Endodermal cell (in vitro differentiated cells): Measurements from ENCODE around the gene TFF2. TPM values are rescaled to one million over a fixed set of nuclear protein-coding genes. Genes with fewer than 3 reads are reported as not detected.

Experiments
- DNase-seq: peaks from one replicate; pipeline ENCODE4 v3.0.0-alpha.2; 2017
- H3K27ac ChIP-seq: 2 replicates; pipeline ENCODE4 v1.5.1; 2013; ENCODE audit warnings: mild to moderate bottlenecking, low read depth, low read length, moderate library complexity
- H3K27me3 ChIP-seq: 2 replicates; pipeline ENCODE4 v1.6.1; 2013; ENCODE audit warnings: mild to moderate bottlenecking, low read length, moderate library complexity; ENCODE audit not compliant: insufficient read depth, control insufficient read depth, poor library complexity, severe bottlenecking
- H3K36me3 ChIP-seq: 2 replicates; pipeline ENCODE4 v1.7.0; 2013; ENCODE audit warnings: mild to moderate bottlenecking, low read length, moderate library complexity; ENCODE audit not compliant: control insufficient read depth, insufficient read depth
- H3K4me1 ChIP-seq: one replicate; pipeline ENCODE4 v1.7.0; 2013; ENCODE audit warnings: low read length; ENCODE audit not compliant: control insufficient read depth, insufficient read depth
- H3K4me3 ChIP-seq: 2 replicates; pipeline ENCODE4 v1.5.1; 2013; ENCODE audit warnings: mild to moderate bottlenecking, low read length, moderate library complexity
- H3K9ac ChIP-seq: 2 replicates; pipeline ENCODE4 v1.6.1; 2013; ENCODE audit warnings: mild to moderate bottlenecking, low read length, moderate library complexity; ENCODE audit not compliant: poor library complexity, severe bottlenecking; ENCODE audit errors: extremely low read depth
- H3K9me3 ChIP-seq: 2 replicates; pipeline ENCODE4 v1.6.1; 2013; ENCODE audit warnings: mild to moderate bottlenecking, low read length, moderate library complexity; ENCODE audit not compliant: control insufficient read depth
- H3K27ac Mint-ChIP-seq: 2 replicates; pipeline ENCODE4 v1.8.0; 2020; ENCODE audit warnings: mixed read lengths
- H3K27me3 Mint-ChIP-seq: 2 replicates; pipeline ENCODE4 v1.8.0; 2021; ENCODE audit warnings: mild to moderate bottlenecking, mixed read lengths; ENCODE audit not compliant: insufficient read depth
- H3K36me3 Mint-ChIP-seq: 2 replicates; pipeline ENCODE4 v1.8.0; 2020; ENCODE audit warnings: low read depth, mixed read lengths
- H3K4me1 Mint-ChIP-seq: 2 replicates; pipeline ENCODE4 v1.8.0; 2020; ENCODE audit warnings: mixed read lengths
- H3K4me3 Mint-ChIP-seq: 2 replicates; pipeline ENCODE4 v1.8.0; 2020; ENCODE audit warnings: mild to moderate bottlenecking, moderate library complexity, mixed read lengths
- H3K9me3 Mint-ChIP-seq: 2 replicates; pipeline ENCODE4 v1.8.0; 2020; ENCODE audit warnings: mild to moderate bottlenecking, mixed read lengths
- WGBS, 2 experiments: methylation state at CpG; one replicate each; pipeline versions ENCODE4 v1.1.5 to v1.1.7; 2013; ENCODE audit warnings: missing lambda C conversion rate in 2 of 2, mixed read lengths in 1 of 2; ENCODE audit not compliant: insufficient coverage in 1 of 2, insufficient read length in 1 of 2; 5-methylcytosine and 5-hydroxymethylcytosine counted together
- total RNA-seq, 2 donors: library from RNA; stranded (reverse); fragmentation: NEBNext Ultra II Directional in 1 of 2; extraction: Animal tissue kit (Norgen Biotek cat#: 25700) in 1 of 2; gene quantifications; 2 replicates in 1 of 2; 3 replicates in 1 of 2; pipeline ENCODE4 v1.2.1, GENCODE V29; 2021
- TF ChIP-seq, protein P1 (sequence below): fragments of 200-600 bp; sonication (generic); conservative IDR thresholded peaks from 2 replicates; pipeline ENCODE4 v1.5.0; 2021; ENCODE audit warnings: antibody characterized with exemption, mild to moderate bottlenecking

The TFF2 gene
- total RNA-seq, 2 donors from 2014 or later = not detected

DNA sequence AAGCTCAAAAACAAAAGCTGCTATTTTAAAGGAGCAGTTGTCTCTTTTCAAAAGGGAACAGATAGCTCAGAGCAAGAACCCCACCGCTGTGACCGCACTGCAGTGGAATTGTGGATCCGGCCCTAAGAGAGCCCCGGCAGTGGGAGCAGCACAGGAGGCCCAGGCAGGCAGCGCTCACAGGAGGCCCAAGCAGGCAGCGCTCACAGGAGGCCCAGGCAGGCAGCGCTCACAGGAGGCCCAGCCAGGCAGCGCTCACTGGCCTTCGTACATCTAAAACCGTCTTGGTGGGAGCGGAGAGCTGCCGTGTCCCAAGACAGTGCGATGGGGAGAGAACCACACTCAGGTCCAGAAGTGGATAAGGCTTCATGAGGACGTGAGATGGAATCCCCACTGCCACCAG is 39.6 kb downstream of the TFF2 start:
- no peak overlapping the region for H3K9ac ChIP-seq
- no peak overlapping the region for H3K27ac ChIP-seq
- Mint-ChIP-seq H3K4me1 (peaks cover 20% of the 10 kb centered on the region), H3K9me3 (no peaks in the 10 kb centered on the region), H3K4me3 (no peak overlapping the region), H3K27me3 (peaks cover 5% of the 10 kb centered on the region), H3K27ac (no peak overlapping the region), H3K36me3 (no peaks in the 10 kb centered on the region)
- WGBS, 2 experiments = 95 to 96% methylated on average over 8 to 14 of the region's 14 CpGs
- H3K9me3 ChIP-seq = no peaks in the 10 kb centered on the region
- no peaks in the 10 kb centered on the region for H3K36me3 ChIP-seq
- TF ChIP-seq, protein P1, sequence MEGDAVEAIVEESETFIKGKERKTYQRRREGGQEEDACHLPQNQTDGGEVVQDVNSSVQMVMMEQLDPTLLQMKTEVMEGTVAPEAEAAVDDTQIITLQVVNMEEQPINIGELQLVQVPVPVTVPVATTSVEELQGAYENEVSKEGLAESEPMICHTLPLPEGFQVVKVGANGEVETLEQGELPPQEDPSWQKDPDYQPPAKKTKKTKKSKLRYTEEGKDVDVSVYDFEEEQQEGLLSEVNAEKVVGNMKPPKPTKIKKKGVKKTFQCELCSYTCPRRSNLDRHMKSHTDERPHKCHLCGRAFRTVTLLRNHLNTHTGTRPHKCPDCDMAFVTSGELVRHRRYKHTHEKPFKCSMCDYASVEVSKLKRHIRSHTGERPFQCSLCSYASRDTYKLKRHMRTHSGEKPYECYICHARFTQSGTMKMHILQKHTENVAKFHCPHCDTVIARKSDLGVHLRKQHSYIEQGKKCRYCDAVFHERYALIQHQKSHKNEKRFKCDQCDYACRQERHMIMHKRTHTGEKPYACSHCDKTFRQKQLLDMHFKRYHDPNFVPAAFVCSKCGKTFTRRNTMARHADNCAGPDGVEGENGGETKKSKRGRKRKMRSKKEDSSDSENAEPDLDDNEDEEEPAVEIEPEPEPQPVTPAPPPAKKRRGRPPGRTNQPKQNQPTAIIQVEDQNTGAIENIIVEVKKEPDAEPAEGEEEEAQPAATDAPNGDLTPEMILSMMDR = no peak
- peaks cover 9% of the 10 kb centered on the region for H3K4me1 ChIP-seq
- H3K4me3 ChIP-seq = no peak overlapping the region
- DNase-seq = no peak
- peaks cover 7% of the 10 kb centered on the region for H3K27me3 ChIP-seq

DNA sequence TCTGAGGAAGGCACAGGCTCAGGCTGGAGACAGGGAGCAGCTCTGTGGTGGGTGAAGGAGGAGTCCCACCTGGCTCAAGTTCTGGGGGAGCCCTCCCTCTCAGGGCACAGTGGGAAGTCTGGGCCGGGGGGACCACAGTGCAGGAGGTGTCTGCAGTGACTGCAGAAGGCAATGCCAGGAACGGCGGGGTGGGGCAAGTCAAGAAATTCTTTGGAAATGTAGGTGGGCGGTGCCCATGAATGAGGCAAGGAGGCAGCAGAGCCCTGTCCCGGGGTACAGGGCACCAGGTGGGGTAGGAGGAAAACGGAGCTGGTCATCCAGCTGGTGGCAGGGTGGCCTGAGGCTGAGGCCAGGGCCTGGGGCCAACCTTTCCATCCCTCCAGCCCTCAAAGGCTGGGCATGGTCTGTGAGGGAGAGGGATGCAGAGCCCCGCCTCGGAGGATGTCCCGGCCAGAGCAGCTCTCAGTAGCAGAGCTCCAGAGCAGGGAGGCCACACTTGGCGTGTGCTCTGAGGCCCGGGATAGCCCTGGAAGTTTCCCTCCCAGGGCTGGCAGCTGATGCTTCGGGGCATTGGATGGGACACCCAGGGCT is 40.3 kb downstream of the TFF2 start:
- Mint-ChIP-seq H3K4me3 (no peak overlapping the region), H3K9me3 (no peaks in the 10 kb centered on the region), H3K4me1 (peaks cover 18% of the 10 kb centered on the region), H3K27me3 (peaks cover 5% of the 10 kb centered on the region), H3K36me3 (no peaks in the 10 kb centered on the region), H3K27ac (no peak overlapping the region)
- TF ChIP-seq, protein P1 = no peak
- no peaks in the 10 kb centered on the region for H3K9me3 ChIP-seq
- no peaks in the 10 kb centered on the region for H3K36me3 ChIP-seq
- peak; percentile 44 for DNase-seq
- no peak overlapping the region for H3K4me3 ChIP-seq
- peaks cover 8% of the 10 kb centered on the region for H3K4me1 ChIP-seq
- no peak overlapping the region for H3K27ac ChIP-seq
- H3K27me3 ChIP-seq = peaks cover 7% of the 10 kb centered on the region
- no peak overlapping the region for H3K9ac ChIP-seq
- 88 to 100% methylated on average over 1 to 12 of the region's 12 CpGs for WGBS, 2 experiments

DNA sequence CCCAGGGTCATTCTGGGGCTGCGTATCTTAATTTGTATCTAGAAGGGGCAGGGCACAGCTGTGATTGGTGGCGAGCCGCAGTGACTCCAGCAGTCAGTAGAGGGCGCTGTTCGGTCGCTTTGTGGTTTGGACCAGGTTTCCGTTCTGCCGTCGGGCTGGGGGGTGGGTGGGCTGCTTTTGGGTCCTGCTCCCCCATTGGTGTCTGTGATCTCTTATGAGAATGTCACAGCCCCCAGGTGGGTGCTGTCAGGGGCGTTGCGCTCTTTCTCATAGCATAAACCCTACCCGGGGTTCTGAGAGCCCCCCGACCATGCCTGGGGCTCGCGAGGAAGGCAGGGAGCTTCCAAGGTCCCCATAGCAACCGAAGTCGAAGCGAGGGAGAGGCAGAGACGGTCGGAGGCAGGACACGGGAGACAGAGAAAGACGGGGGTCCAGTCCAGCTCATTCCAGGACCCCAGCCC is 41.0 kb downstream of the TFF2 start:
- DNase-seq = peak; percentile 95
- 24 to 57% methylated on average over 4 to 22 of the region's 22 CpGs for WGBS, 2 experiments
- H3K4me3 ChIP-seq = no peak overlapping the region
- no peaks in the 10 kb centered on the region for H3K9me3 ChIP-seq
- H3K27me3 ChIP-seq = peaks cover 7% of the 10 kb centered on the region
- Mint-ChIP-seq H3K27me3 (peaks cover 5% of the 10 kb centered on the region), H3K4me3 (no peak overlapping the region), H3K9me3 (no peaks in the 10 kb centered on the region), H3K27ac (peak overlapping the region; percentile 75), H3K36me3 (no peaks in the 10 kb centered on the region), H3K4me1 (peaks cover 12% of the 10 kb centered on the region)
- TF ChIP-seq, protein P1 = peak; percentile 92
- peaks cover 4% of the 10 kb centered on the region for H3K4me1 ChIP-seq
- no peak overlapping the region for H3K27ac ChIP-seq
- no peak overlapping the region for H3K9ac ChIP-seq
- no peaks in the 10 kb centered on the region for H3K36me3 ChIP-seq
